GM21717 (cell line): Measurements from ENCODE around the gene WDR35.

Experiments used
- ATAC-seq: cut with Tn5 transposase; IDR thresholded peaks from one replicate; pipeline ENCODE4 v1.9.1; 2021; ENCODE audit warnings: mild to moderate bottlenecking, moderate library complexity; ENCODE audit not compliant: unreplicated experiment

Gene WDR35

GRCh38 chr2:19872302-19872701 is 117.6 kb downstream of the WDR35 start:
- ATAC-seq = no peak

- ATAC-seq = no peak
Measured at GRCh38 chr2:19871836-19872235, 118.1 kb downstream of the WDR35 start.

- ATAC-seq = no peak
Measured at GRCh38 chr2:19870792-19871191, 119.1 kb downstream of the WDR35 start.

DNA sequence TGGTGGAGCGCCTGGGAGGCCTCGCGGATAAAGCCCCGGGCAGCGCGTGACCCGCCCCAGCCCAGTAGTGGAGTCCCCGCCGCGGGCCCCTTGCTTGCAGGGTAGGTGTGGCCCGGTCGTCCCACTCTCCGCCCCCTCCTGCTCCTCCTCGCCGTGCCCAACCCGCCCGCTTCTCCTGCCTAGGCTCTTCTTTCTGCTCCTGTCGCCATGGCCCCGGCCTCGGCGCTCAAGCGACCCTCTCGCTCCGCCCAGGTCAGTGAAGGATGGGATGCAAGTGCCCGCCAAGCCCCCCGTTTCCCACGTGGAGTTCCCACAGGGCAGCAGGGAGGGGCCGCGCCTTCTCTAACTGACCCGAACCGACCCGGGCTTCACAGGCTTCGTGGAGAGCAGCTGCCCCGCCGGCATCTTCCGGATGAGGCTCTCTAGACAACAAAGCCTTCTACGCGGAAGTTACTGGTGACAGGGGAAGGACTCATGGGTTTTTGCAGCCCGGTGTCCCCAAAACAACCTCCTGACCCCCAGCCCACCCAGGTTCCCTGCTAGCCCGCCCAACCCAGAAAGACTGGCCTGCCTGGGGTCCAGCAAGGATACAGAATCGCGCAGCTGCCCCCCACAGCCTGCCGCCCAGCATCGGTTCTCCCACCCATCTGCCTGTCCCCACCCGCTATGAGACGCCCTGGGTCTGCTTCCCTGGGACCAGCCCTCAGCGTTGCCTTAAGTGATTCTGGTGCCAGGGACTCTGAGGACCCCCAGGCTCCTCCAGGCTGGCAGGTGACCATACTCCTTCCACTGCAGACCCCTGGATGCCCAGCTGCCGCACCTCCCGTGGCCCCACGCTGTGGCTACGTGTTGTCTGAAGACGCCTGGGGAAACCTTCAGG is 121.0 kb downstream of the WDR35 start:
- peak; percentile 79 for ATAC-seq

DNA sequence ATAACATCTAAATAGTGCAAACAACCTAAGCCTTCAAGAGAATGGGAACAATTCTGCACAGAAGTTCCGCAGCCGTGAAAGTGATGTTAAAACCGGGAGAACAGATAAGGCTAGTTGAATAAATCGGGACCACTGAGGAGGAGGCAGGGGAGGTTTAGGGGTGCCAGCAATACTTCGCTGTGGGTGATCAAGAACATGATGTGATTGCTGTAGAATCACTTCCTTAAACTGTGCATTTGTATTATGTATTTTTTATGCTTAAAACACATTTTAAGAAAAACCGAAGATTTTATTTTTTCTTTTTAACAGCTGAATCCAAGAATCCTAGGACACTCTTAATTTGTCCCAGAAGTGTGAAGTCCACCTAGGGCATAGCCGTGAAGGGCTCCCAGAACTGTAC is 121.7 kb downstream of the WDR35 start:
- ATAC-seq = no peak

DNA sequence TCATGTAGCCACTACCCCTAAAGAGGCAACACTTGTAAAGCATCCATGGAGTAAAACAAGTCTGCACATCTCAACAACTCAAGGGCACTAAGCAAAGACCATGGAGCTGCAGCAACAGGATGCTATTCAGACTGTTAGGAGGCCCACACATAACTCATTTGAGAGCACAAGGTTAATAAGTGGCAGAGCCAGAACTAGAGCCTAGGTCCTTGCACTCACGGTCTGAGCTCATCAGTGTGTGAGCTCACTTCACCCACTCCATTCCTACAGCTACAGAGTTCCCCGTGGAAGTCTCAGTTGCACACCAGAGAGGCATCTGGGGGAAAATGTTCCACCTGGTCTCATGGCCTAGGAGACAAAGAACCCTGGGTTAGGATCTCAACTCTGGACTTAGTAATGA is 123.1 kb downstream of the WDR35 start:
- ATAC-seq = no peak

DNA sequence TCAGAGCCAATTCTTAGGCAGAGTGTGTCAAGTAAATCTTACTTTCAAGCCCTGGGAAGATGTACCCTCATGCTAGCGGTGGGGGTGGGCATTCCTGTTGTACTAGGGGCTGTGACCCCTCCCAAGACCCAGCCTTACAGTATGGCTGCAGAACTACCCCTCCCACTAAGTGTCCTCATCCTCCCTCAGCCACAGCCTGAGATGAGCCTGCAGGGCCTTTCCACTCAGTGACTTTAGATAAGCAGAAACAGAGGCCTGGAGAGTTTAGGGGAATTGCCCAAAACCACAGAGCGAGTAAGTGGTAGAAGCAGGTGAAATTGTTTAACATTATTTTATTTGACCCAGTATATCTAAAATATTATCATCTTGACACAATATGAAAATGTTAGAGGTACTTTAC is 124.8 kb downstream of the WDR35 start:
- ATAC-seq = peak; percentile 42

DNA sequence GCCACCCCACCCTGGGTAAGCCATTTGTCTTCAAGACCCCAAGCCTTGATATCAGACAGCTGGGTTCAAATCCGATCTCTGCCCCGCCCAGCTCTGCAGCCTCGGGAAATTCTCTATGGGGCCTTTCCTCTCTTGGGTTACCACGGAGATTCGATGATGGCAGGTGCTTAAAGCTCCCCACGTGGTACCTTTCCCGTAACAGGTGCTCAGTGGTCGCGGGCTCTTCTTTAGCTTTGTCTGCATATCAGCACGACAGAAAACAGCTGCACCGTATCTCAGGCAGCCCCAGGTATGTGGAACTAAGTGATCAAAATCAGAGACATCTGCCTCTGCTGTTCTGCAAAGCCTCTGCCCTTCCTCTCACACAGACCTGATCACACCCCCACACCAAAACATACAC is 125.5 kb downstream of the WDR35 start:
- ATAC-seq = no peak

DNA sequence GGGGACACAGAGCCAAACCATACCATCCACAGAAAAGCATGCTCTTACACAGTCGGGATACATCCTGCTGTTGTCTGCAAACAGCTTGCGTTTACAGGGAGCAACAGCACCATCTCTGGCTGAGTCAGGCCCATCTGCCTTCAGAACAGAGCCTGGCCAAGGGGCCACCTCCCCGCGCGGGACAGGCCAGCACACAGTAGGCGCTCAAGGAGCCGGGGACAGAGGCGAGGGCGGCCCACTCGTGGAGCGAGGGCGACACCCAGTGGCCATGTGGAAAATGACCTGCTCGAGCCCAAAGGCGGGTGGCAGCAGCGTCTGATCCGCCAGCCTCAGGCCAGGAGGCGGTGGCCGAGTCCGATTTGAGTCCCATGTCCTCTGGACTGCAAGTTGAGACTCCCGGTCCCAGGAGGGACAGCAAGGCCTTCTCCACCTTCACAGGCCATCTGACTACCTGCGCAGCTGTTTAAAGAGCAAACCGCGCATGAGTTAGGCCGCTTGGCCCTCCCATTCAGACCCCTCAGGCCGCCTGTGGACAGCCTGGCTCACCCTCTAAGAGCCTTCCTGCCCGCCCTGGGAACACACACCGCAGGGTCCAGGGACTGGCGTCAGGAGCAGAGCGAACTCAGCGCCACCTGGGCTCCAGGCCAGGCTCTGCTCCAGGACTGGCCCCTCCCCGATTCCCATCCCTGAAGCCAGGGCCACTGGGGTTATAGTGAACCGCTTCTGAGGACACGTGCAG is 126.4 kb downstream of the WDR35 start:
- peak; percentile 65 for ATAC-seq

GRCh38 chr2:19861813-19862212 is 128.1 kb downstream of the WDR35 start:
- no peak for ATAC-seq
